HG03571 (cell line): ENCODE measurements around the gene NDRG4.
A peak's percentile ranks its signal among the peaks of the same experiment; 100 is the strongest.

ENCODE experiments used
- ATAC-seq: cut with Tn5 transposase; IDR thresholded peaks from one replicate; pipeline ENCODE4 v1.9.1; 2021; ENCODE audit not compliant: unreplicated experiment

The NDRG4 gene

DNA sequence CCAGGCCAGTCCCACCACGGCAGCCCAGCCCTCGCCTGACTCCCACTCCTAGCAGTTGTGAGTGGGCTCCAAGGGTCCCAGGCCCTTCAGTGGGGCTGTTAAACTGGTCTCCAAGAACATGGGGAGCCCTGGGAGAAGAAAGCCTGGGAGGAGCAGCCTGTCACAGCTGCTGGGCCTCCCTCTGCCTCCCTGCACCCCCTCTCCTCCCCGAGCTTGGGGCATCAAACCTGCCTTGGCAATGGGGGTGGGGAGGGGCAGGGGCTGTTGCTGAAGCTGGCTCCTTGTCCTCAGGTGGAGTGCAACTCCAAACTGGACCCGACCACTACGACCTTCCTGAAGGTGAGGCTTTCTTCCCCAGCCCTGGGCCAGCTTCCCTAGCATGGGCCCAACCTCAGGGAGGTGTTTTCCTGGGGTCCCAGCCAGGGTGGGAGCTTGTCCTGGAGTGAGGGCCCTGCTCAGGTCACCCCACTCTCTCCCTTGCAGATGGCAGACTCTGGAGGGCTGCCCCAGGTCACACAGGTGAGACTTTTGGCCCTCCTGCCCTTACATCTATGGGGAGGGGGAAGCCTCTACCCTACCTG, 8.8 kb downstream of the NDRG4 start:
- ATAC-seq: no peak

DNA sequence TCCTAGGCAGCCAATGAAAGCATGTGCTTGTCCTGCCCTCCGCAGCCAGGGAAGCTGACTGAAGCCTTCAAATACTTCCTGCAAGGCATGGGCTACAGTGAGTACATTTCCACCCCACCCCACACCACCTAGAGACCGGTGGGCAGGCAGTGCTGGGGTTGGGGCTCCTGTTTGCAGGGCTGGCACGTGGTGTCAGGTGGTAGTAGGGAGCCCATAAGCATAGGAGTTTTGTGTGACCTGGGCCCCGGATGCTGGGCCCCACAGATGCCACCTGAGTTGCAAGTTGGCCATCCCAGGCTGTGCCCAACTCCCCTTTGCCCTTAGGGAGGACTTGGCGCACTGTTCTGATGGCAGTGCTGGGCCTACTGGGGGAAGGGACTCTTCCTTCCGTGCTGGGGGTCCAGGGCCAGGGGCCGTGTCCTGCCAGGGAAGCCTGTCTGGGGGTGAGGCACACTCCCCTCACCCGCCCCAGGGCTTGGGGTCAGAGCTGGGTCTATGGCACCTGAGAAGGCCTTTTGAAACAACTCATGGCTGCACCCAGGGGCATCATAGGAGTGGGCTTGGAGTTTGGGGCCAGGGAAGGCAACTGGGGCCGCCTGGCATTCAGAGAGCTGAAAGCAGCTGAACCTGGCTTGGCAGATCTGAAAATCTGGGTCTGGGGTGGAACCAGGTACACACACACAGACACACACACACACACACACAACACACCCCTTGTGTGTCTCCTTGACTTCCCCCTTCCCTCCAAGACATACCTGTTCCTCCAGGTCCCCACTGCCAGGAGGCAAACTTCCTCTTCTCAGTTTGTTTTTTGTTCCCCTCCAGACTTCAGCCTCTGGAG, 9.5 kb downstream of the NDRG4 start:
- ATAC-seq: no peak

DNA sequence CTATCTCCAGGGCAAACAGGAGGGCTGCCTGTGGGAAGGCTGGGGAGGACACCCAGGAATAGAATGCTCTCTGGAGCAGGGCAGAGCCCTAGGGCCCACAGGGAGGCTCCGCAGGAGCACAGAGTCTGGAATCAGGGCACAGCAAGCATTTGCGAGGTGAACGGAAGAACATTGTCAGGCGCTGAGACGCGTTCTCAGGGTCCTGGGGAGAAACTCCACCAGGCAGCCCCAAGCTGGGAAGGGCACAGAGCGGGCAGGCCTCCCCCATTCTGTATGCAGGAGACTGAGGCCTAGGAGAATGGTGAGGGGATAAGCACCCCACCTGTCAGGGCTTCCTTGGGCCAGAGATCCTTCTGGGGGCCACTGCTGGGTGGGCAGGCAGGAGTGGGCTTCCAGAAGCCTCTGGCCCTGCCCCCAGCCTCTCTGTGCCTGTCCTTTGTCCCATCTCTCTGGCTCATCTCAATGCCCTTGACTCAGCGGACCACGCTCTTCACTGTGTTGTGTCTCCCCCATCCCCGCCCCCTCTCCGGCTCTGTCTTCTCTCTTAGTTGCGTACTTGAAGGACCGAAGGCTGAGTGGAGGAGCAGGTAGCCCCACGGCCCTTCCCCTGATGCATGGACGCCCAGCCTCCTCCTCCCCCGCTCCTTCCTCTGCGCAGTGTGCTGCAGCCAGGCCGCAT, 10.3 kb downstream of the NDRG4 start:
- ATAC-seq: no peak

DNA sequence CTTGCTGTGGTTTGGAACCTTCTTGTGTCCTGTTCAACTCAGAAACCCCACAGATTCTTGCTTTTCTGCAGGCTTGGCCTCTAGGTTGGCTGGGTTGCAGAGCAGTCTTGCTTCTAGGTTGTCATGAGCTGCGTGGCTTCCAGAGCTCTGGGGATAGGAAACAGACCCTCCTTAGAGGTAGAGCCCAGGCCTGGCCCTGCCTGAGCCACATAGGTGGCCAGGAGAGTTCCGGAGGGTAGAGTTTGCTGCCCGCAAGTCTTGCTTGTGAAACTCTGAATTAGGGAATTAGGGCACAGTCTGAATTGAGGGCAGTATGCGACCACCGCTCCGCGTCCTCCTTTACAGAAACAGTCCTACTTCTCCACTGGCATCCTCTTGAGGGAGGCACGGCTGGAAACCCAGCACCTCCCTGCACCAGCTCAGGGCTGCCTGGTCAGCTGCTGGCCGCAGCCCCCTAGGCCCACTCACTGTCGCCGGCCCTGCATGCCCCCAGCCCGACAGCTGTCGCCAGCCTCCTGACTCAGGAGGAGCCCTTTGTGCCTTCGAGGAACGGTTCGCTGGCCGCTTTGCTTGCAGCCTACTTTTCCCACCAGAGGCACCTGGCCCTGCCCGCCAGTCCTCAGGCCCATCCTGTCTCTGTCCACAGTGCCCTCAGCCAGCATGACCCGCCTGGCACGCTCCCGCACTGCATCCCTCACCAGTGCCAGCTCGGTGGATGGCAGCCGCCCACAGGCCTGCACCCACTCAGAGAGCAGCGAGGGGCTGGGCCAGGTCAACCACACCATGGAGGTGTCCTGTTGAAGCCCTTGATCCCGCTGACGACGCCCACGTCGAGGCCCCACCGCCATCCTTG, 11.1 kb downstream of the NDRG4 start:
- ATAC-seq: no peak

DNA sequence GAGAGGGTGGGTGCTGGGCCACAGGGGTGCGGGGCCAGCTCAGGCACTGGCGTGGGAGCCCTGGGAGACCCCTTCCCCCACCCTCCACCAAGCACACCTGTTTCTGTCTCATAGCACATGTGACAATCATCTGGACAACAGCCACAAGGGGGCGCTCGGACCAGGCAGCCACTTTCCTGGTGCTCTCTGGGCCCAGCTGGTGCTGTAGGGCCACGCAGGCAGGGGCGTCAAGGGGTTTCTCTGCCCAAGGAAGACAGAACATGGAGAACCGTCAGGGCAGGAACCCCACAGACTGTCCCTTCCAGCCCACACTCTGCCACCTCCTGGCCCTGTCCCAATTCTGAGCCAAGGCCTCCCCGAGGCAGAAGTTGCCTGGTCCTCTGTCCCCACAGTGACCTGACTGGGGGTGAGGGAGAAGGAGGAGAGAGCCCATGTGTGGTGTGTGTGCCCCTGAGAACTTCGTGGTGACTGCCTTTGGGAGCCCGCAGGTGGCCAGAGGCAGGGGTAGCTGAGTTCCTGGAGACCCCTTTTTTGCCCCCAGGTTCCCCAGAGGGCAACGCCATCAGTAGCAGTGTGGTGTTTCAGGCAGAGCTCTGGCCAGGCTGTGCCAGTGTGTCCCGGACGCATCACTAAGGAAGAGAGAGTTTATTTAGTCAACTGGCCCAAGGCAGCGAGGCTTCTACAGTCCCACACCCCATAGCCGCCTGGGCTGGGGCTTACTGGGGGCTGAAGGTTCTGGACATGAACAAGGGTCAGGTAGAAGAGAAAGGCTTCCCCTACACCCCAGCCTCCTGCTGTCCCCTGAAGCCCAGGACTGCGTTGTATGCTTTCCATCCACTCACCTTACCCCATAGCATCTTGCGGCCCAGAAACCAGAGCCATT, 12.2 kb downstream of the NDRG4 start:
- ATAC-seq: no peak

DNA sequence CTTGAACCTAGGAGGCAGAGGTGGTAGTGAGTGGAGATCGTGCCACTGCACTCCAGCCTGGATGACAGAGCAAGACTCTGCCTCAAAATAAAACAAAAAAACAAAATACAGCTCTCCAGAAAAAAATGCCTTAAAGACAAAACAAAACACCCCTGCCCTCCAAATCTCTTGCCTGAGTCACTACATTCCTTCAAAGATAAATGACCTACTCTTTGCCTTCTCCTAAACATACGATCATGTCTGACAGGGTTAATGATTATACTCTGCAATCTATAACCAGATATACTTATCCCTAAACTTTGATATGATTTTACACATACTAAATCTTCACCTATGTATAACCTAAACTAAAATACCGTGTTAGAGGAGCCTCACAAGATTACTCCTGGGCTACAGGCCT, 13.9 kb downstream of the NDRG4 start:
- ATAC-seq: no peak

DNA sequence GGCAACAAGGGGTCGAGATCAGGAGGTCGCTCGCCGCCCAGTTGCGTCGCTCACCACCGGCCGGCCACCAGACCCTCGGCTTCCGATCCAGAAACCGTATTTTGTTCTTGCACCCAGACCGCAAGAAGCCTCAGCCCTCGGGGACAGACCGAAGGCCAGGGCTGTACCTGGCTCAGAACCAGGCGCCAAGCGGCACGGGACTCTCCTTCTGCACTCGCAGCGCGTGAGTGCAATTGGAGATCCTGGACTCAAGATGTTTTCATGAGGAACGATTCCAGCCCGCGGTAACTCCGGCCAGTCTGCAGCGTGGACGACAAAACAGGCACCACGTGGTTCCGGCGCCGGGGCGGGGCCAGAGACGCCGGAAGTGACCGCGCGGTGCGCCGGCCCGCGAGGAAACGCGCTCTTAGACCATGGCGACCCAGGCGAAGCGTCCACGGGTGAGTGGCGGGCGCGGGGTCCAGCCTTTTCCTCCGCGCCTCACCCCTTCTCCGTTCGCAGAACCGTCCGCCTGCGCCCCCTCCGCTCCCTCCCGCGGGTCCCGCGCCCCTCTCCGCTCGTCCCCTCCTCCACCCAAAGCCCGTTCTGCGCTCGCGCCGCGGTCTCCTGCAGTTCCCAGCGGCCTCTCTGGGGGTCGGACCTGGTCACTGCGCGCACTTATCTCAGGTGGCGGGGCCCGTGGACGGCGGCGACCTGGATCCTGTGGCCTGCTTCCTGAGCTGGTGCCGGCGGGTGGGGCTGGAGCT, 15.4 kb downstream of the NDRG4 start, which contains the start of gene SETD6:
SETD6 (plus strand) TSS at position 393 of the 746 bp plus-strand sequence; CDS start at position 414, 21 bp downstream.
- peak; percentile 70 for ATAC-seq

DNA sequence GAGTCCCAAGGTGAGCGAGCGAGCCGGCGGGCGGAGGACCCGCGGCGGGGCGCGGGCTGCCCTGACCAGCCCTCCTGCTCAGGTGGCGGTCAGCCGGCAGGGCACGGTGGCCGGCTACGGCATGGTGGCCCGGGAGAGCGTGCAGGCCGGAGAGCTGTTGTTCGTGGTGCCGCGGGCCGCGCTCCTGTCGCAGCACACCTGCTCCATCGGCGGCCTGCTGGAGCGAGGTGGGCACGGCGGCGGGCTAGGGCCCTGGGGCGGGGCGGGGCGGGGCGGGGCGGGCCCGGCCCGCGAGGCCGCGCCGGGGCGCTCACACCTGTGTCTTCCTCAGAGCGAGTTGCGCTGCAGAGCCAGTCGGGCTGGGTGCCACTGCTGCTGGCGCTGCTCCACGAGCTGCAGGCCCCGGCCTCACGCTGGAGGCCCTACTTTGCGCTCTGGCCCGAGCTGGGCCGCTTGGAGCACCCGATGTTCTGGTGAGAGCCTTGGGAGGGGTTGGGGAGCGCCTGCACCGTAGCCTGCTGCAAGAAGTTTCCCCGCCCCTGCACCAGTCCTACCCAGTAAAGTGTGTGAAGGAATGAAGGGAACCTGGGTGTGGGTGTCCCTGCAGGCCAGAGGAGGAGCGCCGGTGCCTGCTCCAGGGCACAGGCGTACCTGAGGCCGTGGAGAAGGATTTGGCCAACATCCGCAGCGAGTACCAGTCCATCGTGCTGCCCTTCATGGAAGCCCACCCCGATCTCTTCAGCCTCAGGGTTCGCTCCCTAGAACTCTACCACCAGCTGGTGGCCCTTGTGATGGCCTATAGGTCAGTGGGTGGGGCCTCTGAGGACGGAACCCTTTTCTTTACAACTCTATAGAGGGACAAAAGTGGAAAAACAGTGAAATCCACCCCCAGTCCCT, 16.2 kb downstream of the NDRG4 start:
- ATAC-seq: peak; percentile 23

DNA sequence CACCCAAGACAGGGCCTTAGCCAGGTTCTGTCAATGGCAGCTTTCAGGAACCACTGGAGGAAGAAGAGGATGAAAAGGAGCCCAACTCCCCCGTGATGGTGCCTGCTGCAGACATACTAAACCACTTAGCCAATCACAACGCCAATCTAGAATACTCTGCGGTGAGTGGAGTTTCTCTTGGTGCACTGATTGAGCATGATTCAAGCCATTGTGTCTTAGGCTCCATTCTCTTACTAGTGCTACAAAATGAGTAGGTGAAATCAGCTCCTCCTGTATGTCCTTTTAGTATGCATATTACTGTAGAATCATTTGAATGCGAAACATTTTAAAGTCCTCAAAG, 16.8 kb downstream of the NDRG4 start:
- no peak for ATAC-seq

DNA sequence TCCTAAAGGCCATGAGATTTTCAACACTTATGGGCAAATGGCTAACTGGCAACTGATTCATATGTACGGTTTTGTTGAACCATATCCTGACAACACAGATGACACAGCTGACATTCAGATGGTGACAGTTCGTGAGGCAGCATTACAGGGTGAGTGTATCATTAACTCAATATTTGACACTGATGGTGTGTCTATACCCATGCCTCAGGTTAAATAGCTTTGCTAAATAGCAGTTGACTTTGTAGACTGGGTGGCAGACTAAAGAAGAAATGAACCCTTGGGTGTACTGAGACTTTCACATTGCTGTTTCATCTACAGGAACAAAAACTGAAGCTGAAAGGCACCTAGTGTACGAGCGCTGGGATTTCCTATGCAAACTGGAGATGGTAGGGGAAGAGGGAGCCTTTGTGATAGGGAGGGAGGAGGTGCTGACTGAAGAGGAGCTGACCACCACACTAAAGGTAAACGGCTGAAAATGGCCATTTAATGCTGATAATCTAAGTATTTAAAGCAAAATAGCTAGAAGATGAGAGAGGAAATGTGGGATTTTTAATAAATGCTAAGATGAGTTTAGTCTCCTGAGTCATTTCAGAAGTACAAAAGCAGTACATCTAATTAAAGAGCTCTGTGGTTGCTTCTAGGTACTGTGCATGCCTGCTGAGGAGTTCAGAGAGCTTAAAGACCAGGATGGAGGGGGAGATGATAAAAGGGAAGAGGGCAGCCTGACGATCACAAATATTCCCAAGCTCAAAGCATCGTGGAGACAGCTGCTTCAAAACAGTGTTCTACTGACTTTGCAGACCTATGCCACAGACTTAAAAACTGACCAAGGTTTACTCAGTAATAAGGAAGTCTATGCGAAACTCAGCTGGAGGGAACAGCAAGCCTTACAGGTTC, 18.4 kb downstream of the NDRG4 start:
- peak; percentile 39 for ATAC-seq

DNA sequence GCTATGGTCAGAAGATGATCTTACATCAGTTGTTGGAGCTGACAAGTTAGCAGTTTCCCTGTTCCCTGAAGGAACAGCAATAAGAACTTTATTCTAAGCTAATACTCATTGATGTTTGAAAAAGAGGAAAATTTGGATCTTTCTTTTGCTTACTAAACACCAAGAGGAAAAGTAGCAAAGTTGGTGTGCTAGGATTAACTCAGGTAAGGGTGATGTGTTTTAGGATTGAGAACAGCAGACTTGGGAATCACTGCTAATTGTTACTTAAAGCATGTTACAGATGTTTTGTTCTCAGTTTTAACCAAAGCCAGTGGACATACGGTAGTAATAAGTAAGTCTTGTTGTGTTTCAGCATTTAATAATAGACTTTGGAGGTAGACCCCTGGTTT, 19.0 kb downstream of the NDRG4 start:
- no peak for ATAC-seq

DNA sequence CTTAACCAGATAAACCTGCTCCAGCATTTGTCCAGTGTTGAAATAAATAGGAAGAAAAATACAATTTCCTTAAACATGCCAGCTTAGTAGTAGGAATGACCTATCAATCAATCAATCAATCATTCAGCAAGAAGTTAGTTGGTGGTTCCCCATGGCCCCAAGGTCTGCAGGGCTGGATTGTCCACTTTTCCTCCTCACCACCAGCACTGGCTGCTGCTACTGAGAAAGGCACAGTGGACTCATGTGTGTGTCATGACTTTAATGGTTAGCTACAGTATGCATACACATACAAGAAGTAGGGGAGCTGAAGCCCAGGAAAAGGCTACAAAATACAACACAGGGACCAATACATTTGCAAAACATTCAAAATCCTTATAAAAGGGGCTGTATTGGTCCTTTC, 19.8 kb downstream of the NDRG4 start:
- ATAC-seq: no peak

DNA sequence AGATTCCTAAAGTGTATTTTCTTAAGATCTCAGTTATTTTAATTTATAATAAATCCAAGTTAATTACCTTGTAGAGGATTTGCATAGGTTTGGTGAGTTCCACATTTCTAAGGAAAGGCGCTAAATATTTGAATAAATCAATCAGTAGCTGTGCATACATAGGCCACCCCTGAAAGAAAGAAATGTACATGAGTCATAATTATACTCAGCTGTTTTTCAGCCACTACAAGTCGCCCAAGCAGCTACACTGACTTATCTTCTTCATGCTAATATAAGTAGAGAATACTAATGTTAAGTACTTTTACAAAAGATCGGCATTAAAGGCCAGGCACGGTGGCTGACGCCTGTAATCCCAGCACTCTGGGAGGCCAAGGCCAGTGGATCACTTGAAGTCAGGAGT, 30.2 kb downstream of the NDRG4 start:
- ATAC-seq: no peak

DNA sequence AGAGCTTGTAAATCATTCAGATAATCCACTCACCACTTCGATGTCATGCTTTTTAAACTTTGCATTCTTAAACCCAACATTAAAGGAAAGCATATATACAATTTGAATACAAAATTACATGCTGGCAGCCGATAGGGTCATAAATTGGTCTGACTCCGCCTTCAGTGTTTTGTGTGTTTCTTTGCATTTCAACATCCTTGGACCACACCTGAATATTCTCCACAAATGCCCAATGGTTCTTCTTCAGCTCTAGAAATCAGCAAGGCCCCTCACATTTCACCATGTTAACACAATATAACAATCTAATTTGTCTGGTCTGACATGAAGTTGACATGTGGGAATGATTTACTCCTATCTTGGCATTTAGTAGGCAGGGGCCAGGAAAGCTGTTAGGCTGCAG, 32.5 kb downstream of the NDRG4 start:
- ATAC-seq: no peak

DNA sequence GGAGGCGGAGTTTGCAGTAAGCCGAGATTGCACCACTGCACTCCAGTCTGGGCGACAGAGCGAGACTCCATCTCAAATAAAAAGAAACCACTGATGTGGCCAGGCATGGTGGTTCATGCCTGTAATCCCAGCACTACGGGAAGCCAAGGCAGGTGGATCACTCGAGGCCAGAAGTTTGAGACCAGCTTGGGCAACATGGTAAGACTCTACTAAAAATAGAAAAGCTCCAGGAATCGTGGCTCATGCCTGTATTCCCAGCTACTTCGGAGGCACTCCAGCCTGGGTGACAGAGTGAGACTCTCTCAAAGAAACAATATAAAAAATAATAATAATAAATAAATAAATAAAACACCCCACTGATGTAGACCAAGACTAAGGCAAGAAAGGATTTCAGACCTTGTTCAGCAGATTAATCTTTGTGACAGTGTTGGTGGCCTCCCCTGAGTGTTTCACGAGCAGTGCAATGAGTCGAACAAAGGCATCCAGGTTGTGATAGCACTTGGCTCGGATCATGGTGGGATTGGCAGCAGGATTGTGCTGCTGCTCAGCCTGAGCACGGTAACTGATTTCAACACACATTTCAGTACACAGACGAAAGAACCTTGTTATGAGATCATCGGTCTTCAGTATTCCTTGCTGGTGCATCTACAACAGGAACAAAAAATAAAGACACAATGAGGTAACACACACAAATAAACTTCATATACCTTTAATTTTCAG, 34.0 kb downstream of the NDRG4 start:
- ATAC-seq: no peak

DNA sequence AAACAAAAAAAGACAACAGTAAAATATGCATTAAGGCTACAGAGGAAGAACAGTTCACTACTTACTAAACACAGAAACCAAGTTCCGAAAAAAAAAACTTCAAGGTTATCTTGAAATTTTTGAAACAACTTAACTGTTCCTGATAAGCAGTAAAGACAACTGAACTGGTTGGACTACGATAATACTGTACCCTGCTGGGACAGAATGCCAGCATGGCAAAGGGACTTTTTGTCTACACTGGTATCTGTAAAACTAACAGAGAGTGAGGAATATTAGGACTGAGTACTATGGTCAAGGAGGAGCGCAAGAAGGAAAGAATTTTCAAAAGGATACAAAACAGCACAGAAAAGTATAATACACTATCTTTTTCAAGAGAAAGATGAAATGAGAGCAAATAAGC, 35.2 kb downstream of the NDRG4 start:
- ATAC-seq: no peak

DNA sequence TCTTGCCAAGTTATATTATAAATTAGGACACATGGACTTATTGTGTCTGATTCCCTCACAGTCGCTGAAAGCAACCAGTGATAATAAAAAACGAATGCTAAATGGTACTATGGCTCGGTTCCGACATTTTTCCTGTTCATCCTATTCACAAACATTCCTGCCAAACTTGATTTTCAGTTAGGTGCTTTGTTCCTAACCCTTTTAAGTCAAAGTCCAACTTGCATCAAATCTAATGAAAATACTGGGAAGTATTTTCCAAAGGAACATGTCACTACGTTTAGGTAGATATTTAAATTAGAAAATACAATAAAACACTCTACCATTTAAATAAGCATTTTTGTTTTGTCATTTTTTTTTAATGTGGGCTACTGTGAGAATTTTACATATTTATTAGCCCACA, 36.3 kb downstream of the NDRG4 start:
- no peak for ATAC-seq
